SK-N-SH (cell line): Measurements from ENCODE around the gene ZNF398.

ENCODE experiments used
- FOSL2 ChIP-seq: IDR thresholded peaks from 2 replicates; pipeline ENCODE4 v1.4.0; 2012; ENCODE audit warnings: low read depth, mild to moderate bottlenecking, moderate library complexity, borderline replicate concordance
- POLR2AphosphoS5 ChIP-seq: IDR thresholded peaks from 2 replicates; pipeline ENCODE4 v1.6.1; 2012; ENCODE audit warnings: low read depth, low read length
- TF ChIP-seq, protein P1 (sequence below): IDR thresholded peaks from 2 replicates; pipeline ENCODE4 v1.4.0; 2012; ENCODE audit warnings: low read depth, borderline replicate concordance
- TF ChIP-seq, protein P2 (sequence below): fragments of 200-600 bp; sonication (generic); IDR thresholded peaks from 2 replicates; pipeline ENCODE4 v1.6.1; 2017; ENCODE audit warnings: antibody characterized with exemption, mild to moderate bottlenecking, moderate library complexity
- TF ChIP-seq, protein P3 (sequence below): IDR thresholded peaks from 2 replicates; pipeline ENCODE4 v1.6.1; 2012; ENCODE audit warnings: mild to moderate bottlenecking, low read depth, low read length, moderate library complexity
- TF ChIP-seq, protein P4 (sequence below): fragments of 150-350 bp; IDR thresholded peaks from 2 replicates; pipeline ENCODE4 v1.6.1; 2017; ENCODE audit warnings: antibody characterized with exemption, low read length, low read depth, borderline replicate concordance
- TF ChIP-seq, protein P5 (sequence below): IDR thresholded peaks from 2 replicates; pipeline ENCODE4; 2012

DNA sequence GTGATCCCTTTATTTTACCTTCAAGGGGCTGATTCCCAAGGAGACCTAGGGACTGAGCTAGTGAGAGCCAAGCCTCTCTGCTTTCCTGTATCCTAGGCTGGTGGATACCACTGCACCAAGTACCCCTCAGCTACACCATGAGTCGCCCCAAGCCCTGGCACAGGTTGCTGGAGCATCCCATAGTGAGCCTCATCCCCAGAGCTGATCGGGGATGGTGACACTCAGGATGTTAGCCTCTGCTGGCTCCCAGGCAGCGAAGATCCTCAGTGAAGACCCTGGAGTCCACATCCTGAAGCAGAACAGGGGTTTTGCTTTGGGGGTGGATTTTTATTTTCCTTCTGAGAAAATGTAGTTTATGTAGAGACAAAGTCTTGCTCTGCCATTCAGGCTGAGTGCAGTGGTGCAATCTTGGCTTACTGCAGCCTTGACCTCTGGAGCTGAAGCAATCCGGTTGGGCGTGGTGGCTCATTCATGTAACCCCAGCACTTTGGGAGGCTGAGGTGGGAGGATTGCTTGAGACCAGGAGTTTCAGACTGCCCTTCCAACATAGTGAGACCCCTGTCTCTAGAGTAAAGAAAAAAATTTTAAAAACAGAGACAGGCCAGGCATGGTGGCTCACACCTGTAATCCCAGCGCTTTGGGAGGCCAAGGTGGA, 79.7 kb downstream of the ZNF398 start:
- TF ChIP-seq, protein P1, sequence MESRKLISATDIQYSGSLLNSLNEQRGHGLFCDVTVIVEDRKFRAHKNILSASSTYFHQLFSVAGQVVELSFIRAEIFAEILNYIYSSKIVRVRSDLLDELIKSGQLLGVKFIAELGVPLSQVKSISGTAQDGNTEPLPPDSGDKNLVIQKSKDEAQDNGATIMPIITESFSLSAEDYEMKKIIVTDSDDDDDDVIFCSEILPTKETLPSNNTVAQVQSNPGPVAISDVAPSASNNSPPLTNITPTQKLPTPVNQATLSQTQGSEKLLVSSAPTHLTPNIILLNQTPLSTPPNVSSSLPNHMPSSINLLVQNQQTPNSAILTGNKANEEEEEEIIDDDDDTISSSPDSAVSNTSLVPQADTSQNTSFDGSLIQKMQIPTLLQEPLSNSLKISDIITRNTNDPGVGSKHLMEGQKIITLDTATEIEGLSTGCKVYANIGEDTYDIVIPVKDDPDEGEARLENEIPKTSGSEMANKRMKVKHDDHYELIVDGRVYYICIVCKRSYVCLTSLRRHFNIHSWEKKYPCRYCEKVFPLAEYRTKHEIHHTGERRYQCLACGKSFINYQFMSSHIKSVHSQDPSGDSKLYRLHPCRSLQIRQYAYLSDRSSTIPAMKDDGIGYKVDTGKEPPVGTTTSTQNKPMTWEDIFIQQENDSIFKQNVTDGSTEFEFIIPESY, result no peak
- TF ChIP-seq, protein P2, sequence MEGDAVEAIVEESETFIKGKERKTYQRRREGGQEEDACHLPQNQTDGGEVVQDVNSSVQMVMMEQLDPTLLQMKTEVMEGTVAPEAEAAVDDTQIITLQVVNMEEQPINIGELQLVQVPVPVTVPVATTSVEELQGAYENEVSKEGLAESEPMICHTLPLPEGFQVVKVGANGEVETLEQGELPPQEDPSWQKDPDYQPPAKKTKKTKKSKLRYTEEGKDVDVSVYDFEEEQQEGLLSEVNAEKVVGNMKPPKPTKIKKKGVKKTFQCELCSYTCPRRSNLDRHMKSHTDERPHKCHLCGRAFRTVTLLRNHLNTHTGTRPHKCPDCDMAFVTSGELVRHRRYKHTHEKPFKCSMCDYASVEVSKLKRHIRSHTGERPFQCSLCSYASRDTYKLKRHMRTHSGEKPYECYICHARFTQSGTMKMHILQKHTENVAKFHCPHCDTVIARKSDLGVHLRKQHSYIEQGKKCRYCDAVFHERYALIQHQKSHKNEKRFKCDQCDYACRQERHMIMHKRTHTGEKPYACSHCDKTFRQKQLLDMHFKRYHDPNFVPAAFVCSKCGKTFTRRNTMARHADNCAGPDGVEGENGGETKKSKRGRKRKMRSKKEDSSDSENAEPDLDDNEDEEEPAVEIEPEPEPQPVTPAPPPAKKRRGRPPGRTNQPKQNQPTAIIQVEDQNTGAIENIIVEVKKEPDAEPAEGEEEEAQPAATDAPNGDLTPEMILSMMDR, result no peak
- TF ChIP-seq POLR2AphosphoS5 (0 out of 2 replicates have a peak, but pooled peaks have one; percentile 18), FOSL2 (no peak)
- TF ChIP-seq, protein P3, sequence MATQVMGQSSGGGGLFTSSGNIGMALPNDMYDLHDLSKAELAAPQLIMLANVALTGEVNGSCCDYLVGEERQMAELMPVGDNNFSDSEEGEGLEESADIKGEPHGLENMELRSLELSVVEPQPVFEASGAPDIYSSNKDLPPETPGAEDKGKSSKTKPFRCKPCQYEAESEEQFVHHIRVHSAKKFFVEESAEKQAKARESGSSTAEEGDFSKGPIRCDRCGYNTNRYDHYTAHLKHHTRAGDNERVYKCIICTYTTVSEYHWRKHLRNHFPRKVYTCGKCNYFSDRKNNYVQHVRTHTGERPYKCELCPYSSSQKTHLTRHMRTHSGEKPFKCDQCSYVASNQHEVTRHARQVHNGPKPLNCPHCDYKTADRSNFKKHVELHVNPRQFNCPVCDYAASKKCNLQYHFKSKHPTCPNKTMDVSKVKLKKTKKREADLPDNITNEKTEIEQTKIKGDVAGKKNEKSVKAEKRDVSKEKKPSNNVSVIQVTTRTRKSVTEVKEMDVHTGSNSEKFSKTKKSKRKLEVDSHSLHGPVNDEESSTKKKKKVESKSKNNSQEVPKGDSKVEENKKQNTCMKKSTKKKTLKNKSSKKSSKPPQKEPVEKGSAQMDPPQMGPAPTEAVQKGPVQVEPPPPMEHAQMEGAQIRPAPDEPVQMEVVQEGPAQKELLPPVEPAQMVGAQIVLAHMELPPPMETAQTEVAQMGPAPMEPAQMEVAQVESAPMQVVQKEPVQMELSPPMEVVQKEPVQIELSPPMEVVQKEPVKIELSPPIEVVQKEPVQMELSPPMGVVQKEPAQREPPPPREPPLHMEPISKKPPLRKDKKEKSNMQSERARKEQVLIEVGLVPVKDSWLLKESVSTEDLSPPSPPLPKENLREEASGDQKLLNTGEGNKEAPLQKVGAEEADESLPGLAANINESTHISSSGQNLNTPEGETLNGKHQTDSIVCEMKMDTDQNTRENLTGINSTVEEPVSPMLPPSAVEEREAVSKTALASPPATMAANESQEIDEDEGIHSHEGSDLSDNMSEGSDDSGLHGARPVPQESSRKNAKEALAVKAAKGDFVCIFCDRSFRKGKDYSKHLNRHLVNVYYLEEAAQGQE, result no peak
- TF ChIP-seq, protein P4, sequence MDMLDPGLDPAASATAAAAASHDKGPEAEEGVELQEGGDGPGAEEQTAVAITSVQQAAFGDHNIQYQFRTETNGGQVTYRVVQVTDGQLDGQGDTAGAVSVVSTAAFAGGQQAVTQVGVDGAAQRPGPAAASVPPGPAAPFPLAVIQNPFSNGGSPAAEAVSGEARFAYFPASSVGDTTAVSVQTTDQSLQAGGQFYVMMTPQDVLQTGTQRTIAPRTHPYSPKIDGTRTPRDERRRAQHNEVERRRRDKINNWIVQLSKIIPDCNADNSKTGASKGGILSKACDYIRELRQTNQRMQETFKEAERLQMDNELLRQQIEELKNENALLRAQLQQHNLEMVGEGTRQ, result no peak
- TF ChIP-seq, protein P5, sequence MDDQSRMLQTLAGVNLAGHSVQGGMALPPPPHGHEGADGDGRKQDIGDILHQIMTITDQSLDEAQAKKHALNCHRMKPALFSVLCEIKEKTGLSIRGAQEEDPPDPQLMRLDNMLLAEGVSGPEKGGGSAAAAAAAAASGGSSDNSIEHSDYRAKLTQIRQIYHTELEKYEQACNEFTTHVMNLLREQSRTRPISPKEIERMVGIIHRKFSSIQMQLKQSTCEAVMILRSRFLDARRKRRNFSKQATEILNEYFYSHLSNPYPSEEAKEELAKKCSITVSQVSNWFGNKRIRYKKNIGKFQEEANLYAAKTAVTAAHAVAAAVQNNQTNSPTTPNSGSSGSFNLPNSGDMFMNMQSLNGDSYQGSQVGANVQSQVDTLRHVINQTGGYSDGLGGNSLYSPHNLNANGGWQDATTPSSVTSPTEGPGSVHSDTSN, result no peak
